GM12892 (cell line): ENCODE data around the gene LRG1.
"Not testable (repeated sequence)": the region's sequence is repeated elsewhere in the genome, so short reads cannot be mapped to it uniquely, and the experiment has no call there.

Experiments
- DNase-seq: peaks from one replicate; pipeline ENCODE4 v3.0.0; 2011; ENCODE audit not compliant: insufficient read length
- FAIRE-seq: peaks from 2 replicates; lab custom pipeline; 2011; peaks lifted over from hg19 to GRCh38; lab: Jason Lieb, UNC
- POLR2A ChIP-seq: IDR thresholded peaks from 2 replicates; pipeline ENCODE4 v1.6.1; 2011; ENCODE audit warnings: low read depth, low read length, control low read depth
- POLR2AphosphoS5 ChIP-seq: IDR thresholded peaks from 2 replicates; pipeline ENCODE4 v1.6.1; 2011; ENCODE audit warnings: low read depth, low read length, control low read depth
- TAF1 ChIP-seq: IDR thresholded peaks from 2 replicates; pipeline ENCODE4 v1.6.1; 2011; ENCODE audit warnings: low read depth, mild to moderate bottlenecking, control low read depth, low read length, borderline replicate concordance

The LRG1 gene

DNA sequence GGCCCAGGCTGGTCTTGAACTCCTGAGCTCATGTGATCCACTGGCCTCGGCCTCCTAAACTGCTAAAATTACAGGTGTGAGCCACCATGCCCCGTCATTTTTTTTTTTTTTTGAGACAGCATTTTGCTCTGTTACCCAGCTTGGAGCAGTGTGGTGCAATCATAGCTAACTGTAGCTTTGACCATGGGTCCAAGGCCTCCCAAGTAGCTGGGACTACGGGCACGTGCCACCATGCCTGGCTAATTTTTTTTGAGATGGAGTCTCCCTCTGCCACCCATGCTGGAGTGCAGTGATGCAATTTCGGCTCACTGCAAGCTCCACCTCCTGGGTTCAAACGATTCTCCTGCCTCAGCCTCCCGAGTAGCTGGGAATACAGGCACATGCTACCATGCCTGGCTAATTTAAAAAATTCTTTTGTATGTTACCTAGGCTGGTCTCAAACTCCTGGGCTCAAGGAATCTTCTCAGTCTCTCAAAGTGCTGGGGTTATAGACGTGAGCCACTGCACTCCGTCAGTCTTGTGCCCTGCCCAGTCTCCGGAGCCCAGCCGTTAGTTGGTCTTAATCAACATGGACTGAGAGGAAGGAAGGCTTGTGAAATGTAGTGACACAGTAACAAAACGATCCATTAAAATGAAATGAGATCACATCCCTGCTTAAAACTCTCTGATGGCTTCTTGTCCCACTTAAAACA is 1.4 kb upstream of the LRG1 start:
- FAIRE-seq (no peak), DNase-seq (no peak)
- TF ChIP-seq POLR2A (no peak), POLR2AphosphoS5 (no peak), TAF1 (no peak)

DNA sequence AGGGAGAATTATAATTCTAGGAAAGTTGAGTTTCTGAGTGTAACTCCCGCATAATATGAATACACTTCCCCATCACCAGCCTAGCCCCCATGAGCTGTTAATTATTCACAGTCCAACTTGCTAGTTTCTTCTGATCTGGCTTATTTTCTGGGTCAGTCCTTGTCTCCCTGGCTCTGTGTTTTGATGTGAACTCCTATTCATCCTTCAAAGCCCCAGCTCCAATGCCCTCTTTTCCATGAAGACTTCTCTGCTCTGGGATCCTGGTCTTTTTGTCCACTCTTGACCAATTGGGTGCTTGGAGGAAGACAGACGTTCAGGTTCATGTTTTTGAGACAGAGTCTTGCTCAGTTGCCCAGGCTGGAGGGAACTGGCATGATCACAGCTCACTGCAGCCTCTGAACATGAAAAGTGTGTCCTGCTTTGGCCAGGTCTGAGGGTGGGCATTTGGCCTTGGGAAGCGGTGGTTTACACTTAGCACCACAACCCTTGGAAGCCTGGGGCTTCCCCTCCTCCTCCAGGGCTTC is 605 bp downstream of the LRG1 start:
- no peak for TF ChIP-seq TAF1
- no peak; the same call in 1 of the 2 replicates for TF ChIP-seq POLR2AphosphoS5
- TF ChIP-seq POLR2A = no peak
- FAIRE-seq = no peak

GRCh38 chr19:4538601-4538954 is 1.3 kb downstream of the LRG1 start:
- DNase-seq = no peak

More for the DNA sequence above, 605 bp downstream of the LRG1 start:
- no peak for DNase-seq

DNA sequence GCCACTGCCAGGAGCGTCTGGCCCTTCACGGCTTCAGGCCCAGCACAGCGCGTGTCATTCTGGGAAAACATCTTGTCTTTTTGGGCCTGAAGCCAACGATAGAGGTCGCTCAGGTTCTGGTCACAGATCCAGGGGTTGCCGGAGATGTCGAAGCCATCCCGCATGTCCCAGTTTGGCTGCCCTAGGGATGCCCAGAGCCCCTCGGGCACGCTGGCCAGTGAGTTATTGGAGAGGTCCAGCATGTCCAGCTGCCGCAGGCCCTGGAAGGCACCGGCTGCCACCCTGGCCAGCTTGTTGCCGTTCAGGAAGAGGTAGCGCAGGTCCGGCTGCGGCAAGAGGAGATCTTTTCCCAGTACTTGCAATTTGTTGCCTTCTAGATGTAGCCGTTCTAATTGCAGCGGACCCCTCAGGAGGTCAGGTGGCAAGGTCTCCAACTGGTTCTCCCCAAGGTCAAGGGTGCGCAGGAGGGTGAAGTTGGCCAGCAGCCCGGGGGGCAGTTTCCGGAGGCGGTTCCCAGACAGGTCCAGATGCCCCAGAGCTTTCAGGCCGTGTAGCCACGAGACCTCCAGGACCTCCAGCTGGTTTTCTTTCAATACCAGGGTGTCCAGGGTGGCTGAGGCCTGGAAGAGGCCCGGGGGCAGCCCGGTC is 1.8 kb downstream of the LRG1 start:
- TF ChIP-seq POLR2AphosphoS5 (no peak), TAF1 (no peak), POLR2A (no peak)
- DNase-seq (no peak), FAIRE-seq (no peak)

More at GRCh38 chr19:4538601-4538954, 1.3 kb downstream of the LRG1 start:
- FAIRE-seq = no peak
- TF ChIP-seq TAF1 = no peak
- TF ChIP-seq POLR2AphosphoS5 = no peak
- TF ChIP-seq POLR2A = no peak

DNA sequence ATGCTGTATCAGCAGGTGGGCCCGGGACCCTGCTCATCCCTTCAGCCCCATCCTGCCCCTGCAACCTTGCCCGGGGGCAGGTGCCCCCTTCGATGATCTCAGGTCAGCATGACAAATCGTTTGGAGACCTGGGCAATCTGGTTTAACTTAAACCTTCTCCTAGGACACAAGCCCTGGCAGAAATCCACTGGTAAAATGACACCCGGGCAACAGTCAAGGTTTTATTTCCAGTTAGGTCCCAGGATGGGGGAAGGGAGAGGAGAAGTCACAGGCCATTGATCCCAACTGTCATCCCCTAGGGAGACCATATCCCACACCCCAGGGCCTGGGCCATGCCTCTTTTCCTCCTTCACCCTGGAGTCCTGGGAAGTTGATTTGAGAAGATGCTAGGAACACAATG is 3.0 kb downstream of the LRG1 start:
- no peak for FAIRE-seq
- no peak for DNase-seq
- TF ChIP-seq POLR2A (no peak), POLR2AphosphoS5 (no peak), TAF1 (no peak)

DNA sequence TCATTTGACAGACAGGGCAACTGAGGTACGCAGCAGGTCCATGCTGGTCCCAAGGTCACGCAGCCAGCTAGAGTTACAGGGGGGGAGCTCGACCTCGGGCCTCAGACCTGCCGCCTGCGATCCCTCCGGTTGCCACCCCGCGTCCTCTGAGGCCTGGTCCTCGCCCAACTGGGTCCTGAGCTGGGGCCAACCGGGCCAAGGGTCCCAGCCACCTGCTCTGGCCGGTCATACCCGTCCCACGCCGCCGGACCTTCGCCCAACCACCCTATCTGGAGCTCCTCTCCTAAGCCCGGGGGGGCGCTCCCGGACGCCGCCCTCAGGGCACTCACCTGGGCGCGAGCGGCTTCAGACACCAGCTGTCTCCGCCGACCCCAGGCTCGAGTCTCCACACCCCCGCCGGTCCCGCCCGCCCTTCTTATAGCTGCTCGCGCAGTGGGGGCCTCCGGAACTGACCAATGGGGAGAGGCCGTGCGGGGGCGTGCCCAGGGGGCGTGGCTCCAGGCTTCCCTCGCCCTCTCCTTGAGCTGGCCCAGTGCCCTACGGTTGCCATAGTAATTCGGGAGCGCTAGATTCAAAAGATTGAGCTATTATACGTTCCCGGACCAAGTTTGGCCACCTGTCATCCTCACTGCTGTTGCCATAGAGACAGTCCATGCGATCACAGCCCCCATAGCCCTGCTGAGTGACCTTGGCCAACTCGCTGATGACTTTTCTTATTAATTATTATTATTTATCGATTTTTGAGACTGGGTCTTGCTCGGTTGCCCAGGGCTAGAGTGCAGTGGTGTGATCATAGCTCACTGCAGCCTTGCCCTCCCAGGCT is 4.8 kb downstream of the LRG1 start, which contains the start of gene PLIN5:
Gene PLIN5 (minus strand): TSS at position 389 of the 823 bp plus-strand sequence. CDS start 1,150 bp downstream, outside the sequence.
- peak; percentile 77 for DNase-seq
- TF ChIP-seq POLR2A = no peak
- TF ChIP-seq TAF1 = no peak
- TF ChIP-seq POLR2AphosphoS5 = no peak
- peak; percentile 70 for FAIRE-seq

DNA sequence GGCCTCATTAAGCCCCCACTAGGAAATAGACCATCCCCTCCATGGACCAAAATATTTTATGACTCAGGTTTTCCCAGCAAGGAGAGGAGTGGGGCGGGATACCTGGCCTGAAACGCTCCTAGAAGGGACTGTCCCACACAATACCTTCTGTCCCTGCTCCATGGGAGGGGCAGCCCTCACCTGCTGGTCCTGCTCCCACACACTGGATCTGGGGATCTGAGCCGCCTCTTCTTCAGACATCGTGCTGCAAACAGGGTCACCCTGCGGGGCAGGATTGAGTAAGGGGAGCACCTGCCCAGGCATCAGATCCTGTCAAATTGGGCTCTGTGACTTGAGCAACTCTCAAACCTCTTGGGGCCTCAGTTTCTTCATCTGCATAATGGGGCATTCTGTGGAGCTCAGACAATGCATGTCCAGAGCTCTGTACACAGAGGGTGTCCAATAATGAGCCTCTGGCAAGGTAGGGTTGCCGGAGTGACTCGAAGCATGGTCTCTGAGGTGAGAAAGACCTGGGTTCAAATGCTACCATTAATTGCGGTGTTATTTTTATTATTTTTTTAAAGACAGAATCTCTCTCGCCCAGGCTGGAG is 5.9 kb downstream of the LRG1 start:
- FAIRE-seq (no peak), DNase-seq (no peak)
- TF ChIP-seq POLR2AphosphoS5 = no peak
- no peak for TF ChIP-seq POLR2A
- no peak for TF ChIP-seq TAF1

DNA sequence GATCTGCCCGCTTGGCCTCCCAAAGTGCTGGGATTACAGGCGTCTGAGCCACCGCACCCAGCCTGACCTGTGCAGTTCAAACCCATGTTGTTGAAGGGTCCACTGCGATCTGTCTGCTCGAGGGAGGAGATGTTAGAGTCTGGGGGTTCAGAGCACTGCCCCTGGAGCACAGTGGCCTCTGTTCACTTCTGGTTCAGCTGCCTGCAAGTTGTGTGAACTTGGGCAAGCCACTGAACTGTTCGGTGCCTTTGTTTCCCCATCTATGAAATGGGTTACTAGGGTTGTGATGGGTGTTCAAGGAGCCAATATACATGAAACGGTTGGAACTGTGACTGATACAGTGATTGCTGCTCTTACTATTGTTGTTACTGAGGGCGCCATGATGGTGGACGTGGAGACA is 6.5 kb downstream of the LRG1 start:
- DNase-seq (no peak), FAIRE-seq (no peak)
- no peak for TF ChIP-seq TAF1
- TF ChIP-seq POLR2A = no peak
- no peak for TF ChIP-seq POLR2AphosphoS5

DNA sequence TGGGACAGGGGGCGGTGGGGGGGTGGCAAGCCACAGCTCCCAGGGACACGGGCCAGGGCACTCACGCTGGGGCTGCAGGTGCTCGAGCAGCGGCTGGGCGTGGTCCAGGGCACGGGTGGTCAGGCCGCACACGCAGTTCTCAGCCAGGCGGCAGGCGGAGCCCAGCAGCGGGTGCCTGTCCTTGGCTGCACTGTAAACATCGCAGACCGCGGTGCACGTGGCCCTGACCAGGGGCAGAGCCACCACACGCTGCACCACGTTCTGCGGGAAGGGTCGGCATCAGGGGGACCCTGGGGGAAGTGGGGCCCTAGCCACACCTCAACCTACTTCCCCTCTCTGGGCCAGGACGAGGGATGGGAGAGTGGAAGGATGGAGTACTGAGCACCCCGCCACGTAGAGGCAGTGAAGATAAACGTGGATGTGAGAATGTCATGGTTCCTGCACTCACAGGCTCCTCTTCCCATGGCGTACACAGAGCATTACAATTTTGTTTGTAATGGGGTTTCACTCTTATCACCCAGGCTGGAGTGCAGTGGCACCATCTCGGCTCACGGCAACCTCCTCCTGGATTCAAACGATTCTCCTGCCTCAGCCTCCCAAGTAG is 8.2 kb downstream of the LRG1 start:
- FAIRE-seq = no peak
- TF ChIP-seq TAF1 = no peak
- no peak for TF ChIP-seq POLR2A
- TF ChIP-seq POLR2AphosphoS5 = no peak
- DNase-seq = no peak

DNA sequence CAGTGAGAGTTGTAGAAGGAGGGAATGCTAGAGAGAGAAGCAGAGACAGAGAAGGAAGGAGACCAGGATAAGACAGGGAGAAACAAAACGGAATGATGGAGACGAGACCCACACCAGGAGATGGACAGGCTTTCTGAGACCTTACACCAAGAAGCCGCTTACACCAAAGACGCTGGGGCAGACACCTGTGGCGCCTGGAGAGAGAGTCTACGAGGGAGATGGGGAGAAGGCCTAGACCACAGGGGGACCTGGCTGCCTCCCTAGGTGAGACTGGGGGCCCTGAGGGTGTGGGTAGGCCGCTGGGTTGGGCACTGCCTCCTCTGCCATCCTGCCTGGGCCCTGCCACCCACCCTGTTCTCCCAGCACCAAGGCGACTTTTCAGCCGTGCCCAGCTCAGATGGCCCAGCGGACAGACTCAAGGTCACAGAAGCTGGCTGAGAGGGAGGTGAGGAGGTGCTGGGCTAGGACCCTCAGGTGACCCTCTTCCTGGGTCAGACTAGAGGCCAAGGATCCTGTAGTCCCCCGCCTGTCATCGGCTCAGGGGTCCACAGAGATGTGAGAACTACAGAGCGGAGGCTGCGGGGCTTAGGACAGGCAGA is 9.8 kb downstream of the LRG1 start:
- DNase-seq (no peak), FAIRE-seq (no peak)
- TF ChIP-seq TAF1 (no peak), POLR2AphosphoS5 (no peak), POLR2A (no peak)

DNA sequence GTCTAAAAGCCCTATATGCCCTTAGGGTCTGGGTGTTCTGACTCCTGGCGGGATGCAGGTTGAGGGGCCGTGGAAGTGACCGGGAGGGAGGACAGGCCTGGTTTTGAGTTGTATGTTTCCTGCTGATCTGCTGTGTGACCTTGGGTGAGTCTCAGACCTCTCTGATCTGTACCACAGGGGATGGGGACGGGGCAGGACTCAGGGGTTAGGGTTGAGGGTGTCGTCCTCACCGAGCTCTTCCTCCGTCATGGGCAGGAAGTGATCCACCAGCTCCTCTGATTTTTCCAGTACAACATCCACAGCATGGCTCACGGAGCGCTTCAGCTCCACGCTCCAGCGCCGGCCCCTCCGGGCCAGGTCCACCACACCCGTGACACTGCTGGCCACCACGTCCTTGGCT is 11.0 kb downstream of the LRG1 start:
- FAIRE-seq (no peak), DNase-seq (no peak)
- TF ChIP-seq POLR2AphosphoS5 (no peak), TAF1 (no peak), POLR2A (no peak)

GRCh38 chr19:4527377-4527776 is 12.5 kb downstream of the LRG1 start:
- not testable (repeated sequence) for DNase-seq, FAIRE-seq
